ENCODE results near the gene RAB7B. TPM values are rescaled to one million over a fixed set of nuclear protein-coding genes. Genes with fewer than 3 reads are reported as not detected.
A peak's percentile ranks its signal among the peaks of the same experiment; 100 is the strongest.

RAB7B gene
- total and polyA plus RNA-seq, 2 donors from 2014 or later: 0.73 to 2.0 TPM

DNA sequence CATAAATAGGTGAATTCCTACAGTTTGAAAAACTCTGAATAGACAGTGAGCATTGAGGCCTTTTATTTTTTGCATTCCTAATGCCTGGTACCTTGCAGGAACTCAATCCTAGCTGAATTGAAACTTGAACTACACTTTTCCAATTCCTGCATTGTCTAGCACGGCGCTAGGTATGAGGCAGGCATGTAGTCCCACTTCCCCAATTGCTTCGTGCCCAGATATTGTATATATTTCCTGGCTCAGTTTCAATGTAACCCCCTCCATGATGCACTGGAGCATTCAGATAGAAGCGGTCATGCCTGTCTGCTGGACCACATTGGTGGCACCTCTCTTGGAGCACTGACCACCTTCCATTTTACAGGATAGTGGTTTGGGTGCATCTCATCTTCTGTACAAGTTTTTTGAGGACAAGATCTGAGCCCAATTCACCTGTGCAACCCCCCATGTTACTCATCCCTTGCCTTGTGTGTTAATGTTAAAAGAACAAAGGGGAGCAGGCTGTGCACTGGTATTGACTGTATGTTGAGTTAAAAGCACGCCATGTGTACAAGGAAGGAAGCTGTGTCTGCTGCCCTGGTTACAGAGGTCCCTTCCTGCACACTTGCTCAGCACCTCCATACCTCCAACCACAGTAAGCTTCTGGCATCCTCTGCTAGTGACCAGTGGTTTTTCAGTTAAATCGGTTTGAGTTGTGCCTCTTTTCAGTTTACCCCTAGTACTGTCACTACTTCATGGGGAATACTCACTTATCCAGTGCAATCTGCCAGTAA, 10.0 kb upstream of the RAB7B start:
- Histone ChIP-seq H3K36me3 (ENCODE audit: control insufficient read depth in 2 of 3, insufficient read depth in 3 of 3, low read length in 3 of 3) (no peaks in the 10 kb centered on the region), H3K27me3 (ENCODE audit: control insufficient read depth, insufficient read depth, low read length) (no peaks in the 10 kb centered on the region), H3K4me1 (ENCODE audit: control insufficient read depth in 2 of 3, insufficient read depth in 2 of 3, low read depth in 1 of 3, low read length in 3 of 3) (no peaks in the 10 kb centered on the region), H3K27ac (ENCODE audit: low read depth in 2 of 2, low read length in 2 of 2) (no peak overlapping the region), H3K9ac (ENCODE audit: low read length in 3 of 3) (no peak overlapping the region), H3K9me3 (ENCODE audit: control insufficient read depth in 2 of 3, insufficient read depth in 1 of 3, low read length in 3 of 3) (no peaks in the 10 kb centered on the region), H3K4me3 (ENCODE audit: low read length in 3 of 3) (no peak overlapping the region)
- no peak for TF ChIP-seq CTCF (IDR thresholded peaks at IDR 0.05; ENCODE audit: borderline replicate concordance, extremely low read depth, insufficient read depth)
- DNase-seq (no peak), FAIRE-seq (no peak)
- intact Hi-C loops (cut with DNase I): no loop called here

- Histone ChIP-seq H3K9me3 (ENCODE audit: control insufficient read depth in 2 of 3, insufficient read depth in 1 of 3, low read length in 3 of 3) (no peaks in the 10 kb centered on the region), H3K36me3 (ENCODE audit: control insufficient read depth in 2 of 3, insufficient read depth in 3 of 3, low read length in 3 of 3) (no peaks in the 10 kb centered on the region), H3K9ac (ENCODE audit: low read length in 3 of 3) (no peak overlapping the region), H3K4me3 (ENCODE audit: low read length in 3 of 3) (no peak overlapping the region), H3K27ac (ENCODE audit: low read depth in 2 of 2, low read length in 2 of 2) (no peak overlapping the region), H3K4me1 (ENCODE audit: control insufficient read depth in 2 of 3, insufficient read depth in 2 of 3, low read depth in 1 of 3, low read length in 3 of 3) (no peaks in the 10 kb centered on the region), H3K27me3 (ENCODE audit: control insufficient read depth, insufficient read depth, low read length) (no peaks in the 10 kb centered on the region)
- no peak for TF ChIP-seq CTCF (IDR thresholded peaks at IDR 0.05; ENCODE audit: borderline replicate concordance, extremely low read depth, insufficient read depth)
- intact Hi-C loops (cut with DNase I): no loop called here
- peak in 3 of 5 donors; percentile 28 to 87 (median 57) for DNase-seq
- FAIRE-seq: no peak
Measured at GRCh38 chr1:206012086-206012859, 9.1 kb upstream of the RAB7B start.

DNA sequence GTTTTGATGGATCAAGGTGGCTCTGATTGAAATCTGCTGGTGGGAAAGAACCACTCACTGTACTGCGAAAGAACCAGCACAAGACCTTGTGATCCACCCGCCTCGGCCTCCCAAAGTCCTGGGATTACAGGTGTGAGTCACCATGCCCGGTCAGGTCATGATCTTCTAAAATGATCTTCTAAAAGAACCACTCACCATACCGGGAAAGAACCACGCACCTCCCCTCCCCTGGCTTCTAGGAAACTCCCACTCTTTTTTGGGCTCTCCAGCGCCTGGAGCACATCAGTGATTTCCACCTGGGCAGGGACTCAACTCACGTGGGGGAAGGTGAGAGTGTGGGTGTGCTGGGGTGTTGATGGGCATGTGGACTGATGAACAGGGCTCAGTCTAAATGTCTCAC, 7.9 kb upstream of the RAB7B start:
- DNase-seq: no peak
- FAIRE-seq: no peak
- no peaks in the 10 kb centered on the region for H3K36me3 ChIP-seq (ENCODE audit: control insufficient read depth in 2 of 3, insufficient read depth in 3 of 3, low read length in 3 of 3)
- no peak overlapping the region for H3K27ac ChIP-seq (ENCODE audit: low read depth in 2 of 2, low read length in 2 of 2)
- no peaks in the 10 kb centered on the region for H3K9me3 ChIP-seq (ENCODE audit: control insufficient read depth in 2 of 3, insufficient read depth in 1 of 3, low read length in 3 of 3)
- no peaks in the 10 kb centered on the region for H3K4me1 ChIP-seq (ENCODE audit: control insufficient read depth in 2 of 3, insufficient read depth in 2 of 3, low read depth in 1 of 3, low read length in 3 of 3)
- intact Hi-C loops (cut with DNase I): no loop called here
- TF ChIP-seq CTCF (IDR thresholded peaks at IDR 0.05; ENCODE audit: borderline replicate concordance, extremely low read depth, insufficient read depth): no peak
- no peak overlapping the region for H3K4me3 ChIP-seq (ENCODE audit: low read length in 3 of 3)
- no peak overlapping the region for H3K9ac ChIP-seq (ENCODE audit: low read length in 3 of 3)
- no peaks in the 10 kb centered on the region for H3K27me3 ChIP-seq (ENCODE audit: control insufficient read depth, insufficient read depth, low read length)

All from kidney (tissue), 14 donors.